ENCODE results near the gene DNAAF5.

The DNAAF5 gene

DNA sequence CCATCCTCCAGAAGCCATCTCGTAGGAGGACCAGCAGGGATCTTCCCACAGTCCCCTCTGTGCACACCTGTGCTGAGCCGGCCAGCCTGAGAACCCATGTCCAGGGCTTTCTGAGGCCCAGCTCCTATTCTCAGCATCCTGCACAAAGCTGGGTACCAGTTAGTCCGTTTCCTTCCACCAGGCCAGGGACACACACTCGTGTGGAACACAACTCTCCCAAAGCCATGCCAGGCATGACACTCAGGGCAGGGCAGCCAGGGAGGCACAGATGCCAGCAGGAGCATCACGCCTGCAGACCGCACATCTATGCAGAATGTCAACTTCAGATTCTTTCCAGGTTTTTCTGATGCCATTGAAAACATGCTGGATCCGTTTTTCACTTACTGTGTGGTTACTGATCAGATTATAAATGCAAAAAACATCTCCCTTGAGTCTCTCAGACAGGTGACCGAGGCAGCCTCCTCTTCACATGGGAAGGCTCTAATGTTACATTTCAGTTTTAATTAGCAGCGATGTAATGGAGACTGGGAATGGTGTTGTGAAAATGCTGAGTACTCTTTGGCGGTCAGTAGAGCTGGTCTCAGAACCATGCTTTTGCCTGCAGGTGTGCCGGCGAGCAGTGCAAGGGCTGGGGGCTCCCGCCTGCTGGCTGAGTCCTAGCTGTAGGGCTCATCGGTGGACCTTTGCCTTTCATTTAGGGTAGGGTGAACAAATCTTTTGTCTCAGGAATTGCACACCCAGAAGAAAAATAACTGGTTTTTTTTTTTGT, 102.5 kb downstream of the DNAAF5 start:
- peaks cover 10% of the 10 kb centered on the region for H3K36me3 ChIP-seq
- H3K4me1 ChIP-seq: no peaks in the 10 kb centered on the region; the same call in 1 of the 2 replicates
- no peaks in the 10 kb centered on the region for H3K9me3 ChIP-seq
- H3K27me3 ChIP-seq: 0 out of 2 replicates have a peak, but pooled peaks cover 3% of the 10 kb centered on the region
- H3K4me3 ChIP-seq (ENCODE audit: low read depth, low read length): no peak overlapping the region
- TF ChIP-seq, protein P1, sequence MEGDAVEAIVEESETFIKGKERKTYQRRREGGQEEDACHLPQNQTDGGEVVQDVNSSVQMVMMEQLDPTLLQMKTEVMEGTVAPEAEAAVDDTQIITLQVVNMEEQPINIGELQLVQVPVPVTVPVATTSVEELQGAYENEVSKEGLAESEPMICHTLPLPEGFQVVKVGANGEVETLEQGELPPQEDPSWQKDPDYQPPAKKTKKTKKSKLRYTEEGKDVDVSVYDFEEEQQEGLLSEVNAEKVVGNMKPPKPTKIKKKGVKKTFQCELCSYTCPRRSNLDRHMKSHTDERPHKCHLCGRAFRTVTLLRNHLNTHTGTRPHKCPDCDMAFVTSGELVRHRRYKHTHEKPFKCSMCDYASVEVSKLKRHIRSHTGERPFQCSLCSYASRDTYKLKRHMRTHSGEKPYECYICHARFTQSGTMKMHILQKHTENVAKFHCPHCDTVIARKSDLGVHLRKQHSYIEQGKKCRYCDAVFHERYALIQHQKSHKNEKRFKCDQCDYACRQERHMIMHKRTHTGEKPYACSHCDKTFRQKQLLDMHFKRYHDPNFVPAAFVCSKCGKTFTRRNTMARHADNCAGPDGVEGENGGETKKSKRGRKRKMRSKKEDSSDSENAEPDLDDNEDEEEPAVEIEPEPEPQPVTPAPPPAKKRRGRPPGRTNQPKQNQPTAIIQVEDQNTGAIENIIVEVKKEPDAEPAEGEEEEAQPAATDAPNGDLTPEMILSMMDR (IDR thresholded peaks at IDR 0.05; ENCODE audit: low read depth, low read length): no peak
- DNase-seq: no peak

DNA sequence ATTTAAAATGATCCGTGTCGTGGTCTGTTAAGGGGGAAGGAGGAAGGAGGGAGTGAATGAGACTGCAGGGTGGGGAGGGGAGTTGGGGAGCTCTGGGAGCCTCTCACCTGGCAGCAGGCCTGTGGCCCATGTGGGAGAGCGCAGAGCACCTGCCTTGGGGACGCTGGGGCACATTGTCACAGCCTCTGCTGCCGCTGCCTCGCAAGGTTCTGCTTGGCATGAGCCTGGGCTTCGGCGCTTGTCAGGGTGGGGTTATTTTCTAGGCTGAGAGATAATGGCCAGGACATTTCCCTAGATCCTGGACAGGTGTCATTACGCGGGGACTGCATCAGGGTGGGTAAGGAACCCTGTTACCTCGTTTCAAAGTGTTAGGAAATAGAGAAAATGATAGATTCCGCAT, 103.6 kb downstream of the DNAAF5 start:
- TF ChIP-seq, protein P1 (IDR thresholded peaks at IDR 0.05; ENCODE audit: low read depth, low read length): no peak
- no peaks in the 10 kb centered on the region; the same call in 1 of the 2 replicates for H3K4me1 ChIP-seq
- 0 out of 2 replicates have a peak, but pooled peaks cover 3% of the 10 kb centered on the region for H3K27me3 ChIP-seq
- DNase-seq: no peak
- no peak overlapping the region for H3K4me3 ChIP-seq (ENCODE audit: low read depth, low read length)
- H3K9me3 ChIP-seq: no peaks in the 10 kb centered on the region
- H3K36me3 ChIP-seq: peaks cover 10% of the 10 kb centered on the region

DNA sequence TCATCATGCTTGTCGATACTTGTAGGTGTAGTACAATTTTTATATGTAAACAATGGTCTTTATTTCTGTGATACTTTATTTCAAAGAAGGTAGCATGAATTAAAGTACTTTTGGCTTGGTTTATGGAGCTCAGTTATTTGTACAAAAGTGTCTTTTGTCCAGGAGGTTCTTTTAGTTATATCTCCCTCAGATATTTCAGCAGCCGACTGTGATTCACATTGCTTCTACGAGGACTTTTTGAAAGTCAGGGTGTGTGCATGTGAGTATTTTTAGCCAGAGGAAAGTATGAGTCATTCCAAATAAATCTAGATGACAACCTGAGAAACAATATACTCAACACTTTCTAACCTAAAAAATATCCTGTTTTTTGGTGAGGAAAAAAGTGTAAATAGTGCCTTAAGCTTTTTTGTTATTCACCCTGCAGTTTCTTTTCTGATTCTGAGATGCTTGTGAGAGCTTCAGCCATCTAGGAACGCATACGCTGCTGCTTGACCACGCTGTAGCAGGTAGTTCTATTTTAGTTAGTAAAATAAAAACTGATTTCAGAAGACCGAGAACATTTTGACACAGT, 105.2 kb downstream of the DNAAF5 start:
- TF ChIP-seq, protein P1 (IDR thresholded peaks at IDR 0.05; ENCODE audit: low read depth, low read length): no peak
- H3K9me3 ChIP-seq: no peaks in the 10 kb centered on the region
- no peak overlapping the region for H3K4me3 ChIP-seq (ENCODE audit: low read depth, low read length)
- H3K4me1 ChIP-seq: no peaks in the 10 kb centered on the region; the same call in 1 of the 2 replicates
- H3K36me3 ChIP-seq: peaks cover 13% of the 10 kb centered on the region
- no peak for DNase-seq
- H3K27me3 ChIP-seq: 0 out of 2 replicates have a peak, but pooled peaks cover 3% of the 10 kb centered on the region

DNA sequence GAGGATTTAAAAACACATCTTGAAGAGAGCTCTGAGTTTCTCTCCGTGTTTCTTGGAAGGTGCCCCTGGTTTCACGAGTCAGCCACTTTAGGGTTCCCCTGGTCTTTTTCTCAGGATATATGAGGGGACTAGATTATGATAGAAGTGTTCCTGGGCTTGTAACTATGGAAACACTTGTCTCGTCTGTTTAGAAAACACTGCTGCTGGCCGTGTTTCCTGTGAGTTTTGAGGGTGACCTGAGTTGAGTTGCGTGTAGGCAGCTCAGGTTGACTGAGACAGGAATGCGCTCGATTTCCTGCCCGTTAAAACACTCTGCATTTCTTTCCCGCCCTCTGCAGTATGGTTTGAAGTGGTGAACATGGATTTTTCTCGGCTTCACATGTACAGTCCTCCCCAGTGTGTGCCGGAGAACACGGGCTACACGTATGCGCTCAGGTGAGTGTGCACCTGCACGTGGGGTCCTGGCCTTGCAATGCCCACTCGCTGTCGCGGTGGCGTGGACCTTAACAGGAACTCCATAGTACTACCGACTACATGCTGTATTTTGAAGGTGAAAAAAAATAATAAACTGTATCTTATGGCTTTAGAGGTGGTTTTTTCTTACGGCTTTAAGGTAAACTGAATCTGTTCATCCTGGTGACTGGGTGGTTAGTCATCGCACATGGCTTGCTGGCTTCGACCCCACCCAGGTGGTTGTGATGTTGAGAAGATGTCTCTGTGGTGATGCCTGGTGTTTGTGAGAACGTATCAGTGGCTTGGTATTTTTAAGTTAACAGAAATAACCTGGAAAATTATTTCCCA, 105.9 kb downstream of the DNAAF5 start, which contains the start of gene SUN1:
Gene SUN1, plus strand, starts transcription at position 310 of the 801 bp plus-strand sequence. Its CDS starts 49 bp downstream, at position 359.
- H3K9me3 ChIP-seq: no peaks in the 10 kb centered on the region
- H3K4me1 ChIP-seq: no peaks in the 10 kb centered on the region
- no peak within 1 kb of the TSS for H3K4me3 ChIP-seq (ENCODE audit: low read depth, low read length)
- TF ChIP-seq, protein P1 (IDR thresholded peaks at IDR 0.05; ENCODE audit: low read depth, low read length): no peak
- DNase-seq: no peak
- no peaks in the 10 kb centered on the region for H3K27me3 ChIP-seq
- H3K36me3 ChIP-seq: peaks cover 10% of the 10 kb centered on the region

DNA sequence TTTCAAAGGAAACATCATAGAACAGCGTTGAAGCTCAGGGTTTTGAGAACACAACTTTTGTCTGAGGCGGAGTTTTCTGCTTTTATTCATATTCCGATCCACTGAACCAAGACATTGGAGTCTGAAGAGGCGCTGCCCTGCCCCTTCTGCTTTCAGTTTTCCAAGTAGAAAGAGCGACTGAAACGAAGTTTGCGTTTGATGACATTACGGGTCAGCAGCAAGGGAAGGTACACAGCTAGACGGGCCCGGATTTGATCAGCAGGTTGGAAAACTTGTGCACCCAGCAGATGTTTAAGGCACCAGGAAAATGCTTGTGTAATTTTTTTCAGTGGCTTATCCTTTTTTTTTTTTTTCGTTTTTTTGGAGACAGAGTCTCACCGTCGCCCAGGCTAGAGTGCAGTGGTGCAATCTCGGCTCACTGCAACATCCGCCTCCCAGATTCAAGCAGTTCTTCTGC, 106.5 kb downstream of the DNAAF5 start:
- H3K27me3 ChIP-seq: no peaks in the 10 kb centered on the region
- H3K36me3 ChIP-seq: peaks cover 10% of the 10 kb centered on the region
- H3K4me1 ChIP-seq: no peaks in the 10 kb centered on the region
- TF ChIP-seq, protein P1 (IDR thresholded peaks at IDR 0.05; ENCODE audit: low read depth, low read length): no peak
- DNase-seq: no peak
- no peak overlapping the region for H3K4me3 ChIP-seq (ENCODE audit: low read depth, low read length)
- no peaks in the 10 kb centered on the region for H3K9me3 ChIP-seq

Data from BE2C (cell line).